Suppressor macrophage treated with lipopolysaccharide for 4 hours (primary cell): Measurements from ENCODE around the gene SLC15A5.
A peak's percentile ranks its signal among the peaks of the same experiment; 100 is the strongest.

Source experiments
- DNase-seq: peaks from one replicate; pipeline ENCODE4 v3.0.0-alpha.2; 2020

SLC15A5 gene

GRCh38 chr12:16168078-16168477, 109.4 kb downstream of the SLC15A5 start:
- no peak for DNase-seq

GRCh38 chr12:16166563-16167470, 110.7 kb downstream of the SLC15A5 start:
- DNase-seq: no peak

- DNase-seq: peak; percentile 54
Observed at GRCh38 chr12:16165506-16165905, 112.0 kb downstream of the SLC15A5 start.

GRCh38 chr12:16163901-16164300, 113.6 kb downstream of the SLC15A5 start:
- peak; percentile 57 for DNase-seq

- DNase-seq: no peak
Observed at GRCh38 chr12:16163146-16163545, 114.3 kb downstream of the SLC15A5 start.

- DNase-seq: no peak
Observed at GRCh38 chr12:16159571-16159970, 117.9 kb downstream of the SLC15A5 start.

- DNase-seq: no peak
Observed at GRCh38 chr12:16158050-16158449, 119.4 kb downstream of the SLC15A5 start.

- peak; percentile 87 for DNase-seq
Observed at GRCh38 chr12:16155938-16156337, 121.5 kb downstream of the SLC15A5 start.

GRCh38 chr12:16154990-16155389, 122.5 kb downstream of the SLC15A5 start:
- peak; percentile 57 for DNase-seq

- DNase-seq: no peak
Observed at GRCh38 chr12:16152885-16153673, 124.4 kb downstream of the SLC15A5 start.

- no peak for DNase-seq
Observed at GRCh38 chr12:16150276-16150675, 127.2 kb downstream of the SLC15A5 start.

GRCh38 chr12:16148938-16149337, 128.5 kb downstream of the SLC15A5 start:
- peak; percentile 28 for DNase-seq
